ENCODE results near the gene PRKCH.

The PRKCH gene

GRCh38 chr14:61582815-61583214 is 261.4 kb downstream of the PRKCH start:
- Histone ChIP-seq H3K79me1 (ENCODE audit: low read depth, low read length) (no peaks in the 10 kb centered on the region), H3K9me3 (replicated peaks in 1 of 2; ENCODE audit: control insufficient read depth in 2 of 2, insufficient read depth in 1 of 2, low read depth in 1 of 2, low read length in 2 of 2) (no peaks in the 10 kb centered on the region), H3K4me3 (ENCODE audit: low read length in 2 of 2) (no peak overlapping the region), H3K36me3 (replicated peaks in 1 of 2; ENCODE audit: control insufficient read depth in 2 of 2, insufficient read depth in 2 of 2, low read length in 2 of 2) (no peaks in the 10 kb centered on the region), H2AFZ (ENCODE audit: low read length) (no peak overlapping the region), H3K18ac (ENCODE audit: low read length) (no peak overlapping the region), H3K27ac (replicated peaks; ENCODE audit: low read length) (no peak overlapping the region), H3K9ac (ENCODE audit: low read depth, low read length, poor library complexity) (no peak overlapping the region), H3K4me1 (ENCODE audit: control insufficient read depth in 2 of 2, insufficient read depth in 1 of 2, low read depth in 1 of 2, low read length in 2 of 2) (peaks cover 0 to 2% of the 10 kb centered on the region in 2 donors), H2AK5ac (ENCODE audit: low read depth, low read length) (no peak overlapping the region), H2BK120ac (ENCODE audit: low read depth, low read length) (no peak overlapping the region), H2BK5ac (ENCODE audit: low read length) (no peak overlapping the region), H2BK12ac (ENCODE audit: low read length) (no peak overlapping the region), H3K4ac (ENCODE audit: low read length) (no peak overlapping the region), H4K91ac (ENCODE audit: low read depth, low read length, poor library complexity) (no peak overlapping the region), H3K4me2 (ENCODE audit: insufficient read depth, low read length, poor library complexity, severe bottlenecking) (no peak overlapping the region), H4K8ac (ENCODE audit: low read depth, low read length) (no peak overlapping the region), H3K23ac (ENCODE audit: low read depth, low read length, poor library complexity) (no peak overlapping the region), H3K27me3 (ENCODE audit: control insufficient read depth in 3 of 3, insufficient read depth in 3 of 3, low read depth in 1 of 3, low read length in 3 of 3) (no peaks in the 10 kb centered on the region), H2BK15ac (ENCODE audit: low read length) (no peak overlapping the region), H3K14ac (ENCODE audit: low read length) (no peak overlapping the region)
- WGBS, 2 donors (ENCODE audit: extremely low coverage in 2 of 2, insufficient read length in 2 of 2, insufficient replicate concordance in 1 of 2), result no CpG with 5 or more reads among the region's 2 CpGs
- DNase-seq (ENCODE audit: low spot score), result no peak

GRCh38 chr14:61584331-61584741 is 263.0 kb downstream of the PRKCH start:
- DNase-seq (ENCODE audit: low spot score), result no peak
- H2BK5ac ChIP-seq (ENCODE audit: low read length), result no peak overlapping the region
- H3K4me2 ChIP-seq (ENCODE audit: insufficient read depth, low read length, poor library complexity, severe bottlenecking), result no peak overlapping the region
- no peaks in the 10 kb centered on the region for H3K79me1 ChIP-seq (ENCODE audit: low read depth, low read length)
- no peak overlapping the region for H4K91ac ChIP-seq (ENCODE audit: low read depth, low read length, poor library complexity)
- H3K14ac ChIP-seq (ENCODE audit: low read length), result no peak overlapping the region
- H3K4me1 ChIP-seq (ENCODE audit: control insufficient read depth in 2 of 2, insufficient read depth in 1 of 2, low read depth in 1 of 2, low read length in 2 of 2), result peaks cover 0 to 2% of the 10 kb centered on the region in 2 donors
- no peaks in the 10 kb centered on the region for H3K36me3 ChIP-seq (replicated peaks in 1 of 2; ENCODE audit: control insufficient read depth in 2 of 2, insufficient read depth in 2 of 2, low read length in 2 of 2)
- no peak overlapping the region for H3K9ac ChIP-seq (ENCODE audit: low read depth, low read length, poor library complexity)
- WGBS, 2 donors (ENCODE audit: extremely low coverage in 2 of 2, insufficient read length in 2 of 2, insufficient replicate concordance in 1 of 2), result no CpG with 5 or more reads among the region's 3 CpGs
- H3K23ac ChIP-seq (ENCODE audit: low read depth, low read length, poor library complexity), result no peak overlapping the region
- H3K27ac ChIP-seq (replicated peaks; ENCODE audit: low read length), result no peak overlapping the region
- no peak overlapping the region for H2BK120ac ChIP-seq (ENCODE audit: low read depth, low read length)
- H3K4me3 ChIP-seq (ENCODE audit: low read length in 2 of 2), result no peak overlapping the region
- H3K27me3 ChIP-seq (ENCODE audit: control insufficient read depth in 3 of 3, insufficient read depth in 3 of 3, low read depth in 1 of 3, low read length in 3 of 3), result peaks cover 0 to 4% (median 0%) of the 10 kb centered on the region in 3 experiments
- no peak overlapping the region for H2BK12ac ChIP-seq (ENCODE audit: low read length)
- no peak overlapping the region for H2AK5ac ChIP-seq (ENCODE audit: low read depth, low read length)
- no peak overlapping the region for H4K8ac ChIP-seq (ENCODE audit: low read depth, low read length)
- no peak overlapping the region for H3K4ac ChIP-seq (ENCODE audit: low read length)
- H2AFZ ChIP-seq (ENCODE audit: low read length), result no peak overlapping the region
- H2BK15ac ChIP-seq (ENCODE audit: low read length), result no peak overlapping the region
- H3K18ac ChIP-seq (ENCODE audit: low read length), result no peak overlapping the region
- no peaks in the 10 kb centered on the region for H3K9me3 ChIP-seq (replicated peaks in 1 of 2; ENCODE audit: control insufficient read depth in 2 of 2, insufficient read depth in 1 of 2, low read depth in 1 of 2, low read length in 2 of 2)

GRCh38 chr14:61585598-61586543 is 264.5 kb downstream of the PRKCH start:
- Histone ChIP-seq H3K27ac (replicated peaks; ENCODE audit: low read length) (no peak overlapping the region), H2BK120ac (ENCODE audit: low read depth, low read length) (no peak overlapping the region), H3K4ac (ENCODE audit: low read length) (no peak overlapping the region), H2BK15ac (ENCODE audit: low read length) (no peak overlapping the region), H2AFZ (ENCODE audit: low read length) (no peak overlapping the region), H3K9ac (ENCODE audit: low read depth, low read length, poor library complexity) (no peak overlapping the region), H3K14ac (ENCODE audit: low read length) (no peak overlapping the region), H3K18ac (ENCODE audit: low read length) (no peak overlapping the region), H4K8ac (ENCODE audit: low read depth, low read length) (no peak overlapping the region), H3K27me3 (ENCODE audit: control insufficient read depth in 3 of 3, insufficient read depth in 3 of 3, low read depth in 1 of 3, low read length in 3 of 3) (peaks cover 0 to 4% (median 0%) of the 10 kb centered on the region in 3 experiments), H3K4me3 (ENCODE audit: low read length in 2 of 2) (no peak overlapping the region), H2AK5ac (ENCODE audit: low read depth, low read length) (no peak overlapping the region), H3K79me1 (ENCODE audit: low read depth, low read length) (no peaks in the 10 kb centered on the region), H2BK5ac (ENCODE audit: low read length) (no peak overlapping the region), H3K4me1 (ENCODE audit: control insufficient read depth in 2 of 2, insufficient read depth in 1 of 2, low read depth in 1 of 2, low read length in 2 of 2) (peaks cover 0 to 8% of the 10 kb centered on the region in 2 donors), H3K9me3 (replicated peaks in 1 of 2; ENCODE audit: control insufficient read depth in 2 of 2, insufficient read depth in 1 of 2, low read depth in 1 of 2, low read length in 2 of 2) (no peaks in the 10 kb centered on the region), H2BK12ac (ENCODE audit: low read length) (no peak overlapping the region), H3K4me2 (ENCODE audit: insufficient read depth, low read length, poor library complexity, severe bottlenecking) (no peak overlapping the region), H4K91ac (ENCODE audit: low read depth, low read length, poor library complexity) (no peak overlapping the region), H3K23ac (ENCODE audit: low read depth, low read length, poor library complexity) (no peak overlapping the region), H3K36me3 (replicated peaks in 1 of 2; ENCODE audit: control insufficient read depth in 2 of 2, insufficient read depth in 2 of 2, low read length in 2 of 2) (no peaks in the 10 kb centered on the region)
- WGBS, 2 donors (ENCODE audit: extremely low coverage in 2 of 2, insufficient read length in 2 of 2, insufficient replicate concordance in 1 of 2), result no CpG with 5 or more reads among the region's 5 CpGs
- no peak for DNase-seq (ENCODE audit: low spot score)

- H3K27me3 ChIP-seq (ENCODE audit: control insufficient read depth in 3 of 3, insufficient read depth in 3 of 3, low read depth in 1 of 3, low read length in 3 of 3), result peaks cover 0 to 4% (median 0%) of the 10 kb centered on the region in 3 experiments
- no peak overlapping the region for H2AFZ ChIP-seq (ENCODE audit: low read length)
- H2BK5ac ChIP-seq (ENCODE audit: low read length), result no peak overlapping the region
- no peak overlapping the region for H4K8ac ChIP-seq (ENCODE audit: low read depth, low read length)
- no peak overlapping the region for H3K14ac ChIP-seq (ENCODE audit: low read length)
- no peak overlapping the region for H2BK120ac ChIP-seq (ENCODE audit: low read depth, low read length)
- no peak overlapping the region for H3K9ac ChIP-seq (ENCODE audit: low read depth, low read length, poor library complexity)
- H2BK15ac ChIP-seq (ENCODE audit: low read length), result no peak overlapping the region
- no peak overlapping the region for H3K23ac ChIP-seq (ENCODE audit: low read depth, low read length, poor library complexity)
- peaks cover 0 to 6% of the 10 kb centered on the region in 2 donors for H3K4me1 ChIP-seq (ENCODE audit: control insufficient read depth in 2 of 2, insufficient read depth in 1 of 2, low read depth in 1 of 2, low read length in 2 of 2)
- WGBS, 2 donors (ENCODE audit: extremely low coverage in 2 of 2, insufficient read length in 2 of 2, insufficient replicate concordance in 1 of 2), result no CpG with 5 or more reads among the region's 4 CpGs
- H3K4me2 ChIP-seq (ENCODE audit: insufficient read depth, low read length, poor library complexity, severe bottlenecking), result no peak overlapping the region
- no peak overlapping the region for H2AK5ac ChIP-seq (ENCODE audit: low read depth, low read length)
- no peak overlapping the region for H3K18ac ChIP-seq (ENCODE audit: low read length)
- no peaks in the 10 kb centered on the region for H3K36me3 ChIP-seq (replicated peaks in 1 of 2; ENCODE audit: control insufficient read depth in 2 of 2, insufficient read depth in 2 of 2, low read length in 2 of 2)
- H3K79me1 ChIP-seq (ENCODE audit: low read depth, low read length), result no peaks in the 10 kb centered on the region
- H3K4ac ChIP-seq (ENCODE audit: low read length), result no peak overlapping the region
- H3K27ac ChIP-seq (replicated peaks; ENCODE audit: low read length), result no peak overlapping the region
- H3K4me3 ChIP-seq (ENCODE audit: low read length in 2 of 2), result no peak overlapping the region
- no peaks in the 10 kb centered on the region for H3K9me3 ChIP-seq (replicated peaks in 1 of 2; ENCODE audit: control insufficient read depth in 2 of 2, insufficient read depth in 1 of 2, low read depth in 1 of 2, low read length in 2 of 2)
- DNase-seq (ENCODE audit: low spot score), result no peak
- no peak overlapping the region for H4K91ac ChIP-seq (ENCODE audit: low read depth, low read length, poor library complexity)
- H2BK12ac ChIP-seq (ENCODE audit: low read length), result no peak overlapping the region
These were observed 265.2 kb downstream of the PRKCH start for GRCh38 chr14:61586544-61587055.

Data from neuronal stem cell (in vitro differentiated cells).